ENCODE results near the gene INTS12. TPM values are rescaled to one million over a fixed set of nuclear protein-coding genes. Genes with fewer than 3 reads are reported as not detected.
A peak's percentile ranks its signal among the peaks of the same experiment; 100 is the strongest.

The INTS12 gene
- total and polyA plus RNA-seq, 12 donors: 4.3 to 30.8 (median 16.5) TPM

DNA sequence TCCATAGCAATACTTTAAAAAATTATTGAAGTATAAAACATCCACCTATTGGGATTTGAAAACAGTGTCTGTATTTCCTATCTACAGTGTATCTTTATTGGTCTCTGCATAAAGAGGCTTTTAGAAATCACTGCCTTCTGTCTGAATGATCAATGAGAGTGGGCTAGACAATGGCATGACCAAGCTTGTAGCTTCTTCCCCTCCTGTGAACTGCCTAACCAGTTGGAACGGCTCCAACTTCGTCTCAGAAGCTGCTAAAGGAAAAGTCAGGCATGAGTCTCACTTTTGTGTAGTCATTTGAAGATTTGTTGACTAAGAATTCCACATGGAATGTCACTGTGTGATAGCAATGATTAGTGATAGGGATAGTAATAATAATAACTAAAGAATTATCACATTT, 64.2 kb downstream of the INTS12 start:
- DNase-seq: no peak
- intact Hi-C loops (cut with DNase I): no loop called here
- TF ChIP-seq POLR2A (IDR thresholded peaks at IDR 0.05): no peak
- TF ChIP-seq, protein P1, sequence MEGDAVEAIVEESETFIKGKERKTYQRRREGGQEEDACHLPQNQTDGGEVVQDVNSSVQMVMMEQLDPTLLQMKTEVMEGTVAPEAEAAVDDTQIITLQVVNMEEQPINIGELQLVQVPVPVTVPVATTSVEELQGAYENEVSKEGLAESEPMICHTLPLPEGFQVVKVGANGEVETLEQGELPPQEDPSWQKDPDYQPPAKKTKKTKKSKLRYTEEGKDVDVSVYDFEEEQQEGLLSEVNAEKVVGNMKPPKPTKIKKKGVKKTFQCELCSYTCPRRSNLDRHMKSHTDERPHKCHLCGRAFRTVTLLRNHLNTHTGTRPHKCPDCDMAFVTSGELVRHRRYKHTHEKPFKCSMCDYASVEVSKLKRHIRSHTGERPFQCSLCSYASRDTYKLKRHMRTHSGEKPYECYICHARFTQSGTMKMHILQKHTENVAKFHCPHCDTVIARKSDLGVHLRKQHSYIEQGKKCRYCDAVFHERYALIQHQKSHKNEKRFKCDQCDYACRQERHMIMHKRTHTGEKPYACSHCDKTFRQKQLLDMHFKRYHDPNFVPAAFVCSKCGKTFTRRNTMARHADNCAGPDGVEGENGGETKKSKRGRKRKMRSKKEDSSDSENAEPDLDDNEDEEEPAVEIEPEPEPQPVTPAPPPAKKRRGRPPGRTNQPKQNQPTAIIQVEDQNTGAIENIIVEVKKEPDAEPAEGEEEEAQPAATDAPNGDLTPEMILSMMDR (IDR thresholded peaks at IDR 0.05): no peak
- WGBS, 4 donors: 35 to 60% (median 43%) methylated on average over 2 of the region's 2 CpGs
- Histone ChIP-seq H3K4me3 (no peak overlapping the region), H3K27me3 (no peaks in the 10 kb centered on the region), H3K4me1 (replicated peaks in 1 of 2) (no peaks in the 10 kb centered on the region), H3K36me3 (replicated peaks in 1 of 2) (no peaks in the 10 kb centered on the region), H3K9me3 (replicated peaks in 1 of 3) (no peaks in the 10 kb centered on the region), H3K27ac (no peak overlapping the region)

GRCh38 chr4:105641845-105642244, 66.6 kb downstream of the INTS12 start:
- no peaks in the 10 kb centered on the region for H3K27me3 ChIP-seq
- TF ChIP-seq, protein P1 (IDR thresholded peaks at IDR 0.05): no peak
- TF ChIP-seq POLR2A (IDR thresholded peaks at IDR 0.05): no peak
- H3K4me1 ChIP-seq (replicated peaks in 1 of 2): peaks cover 0 to 7% of the 10 kb centered on the region in 2 donors
- no peaks in the 10 kb centered on the region for H3K9me3 ChIP-seq (replicated peaks in 1 of 3)
- H3K4me3 ChIP-seq: no peak overlapping the region
- H3K27ac ChIP-seq: no peak overlapping the region
- H3K36me3 ChIP-seq (replicated peaks in 1 of 2): no peaks in the 10 kb centered on the region
- intact Hi-C loops (cut with DNase I): no loop called here
- 57 to 72% (median 63%) methylated on average over 4 of the region's 4 CpGs for WGBS, 4 donors
- DNase-seq: no peak

DNA sequence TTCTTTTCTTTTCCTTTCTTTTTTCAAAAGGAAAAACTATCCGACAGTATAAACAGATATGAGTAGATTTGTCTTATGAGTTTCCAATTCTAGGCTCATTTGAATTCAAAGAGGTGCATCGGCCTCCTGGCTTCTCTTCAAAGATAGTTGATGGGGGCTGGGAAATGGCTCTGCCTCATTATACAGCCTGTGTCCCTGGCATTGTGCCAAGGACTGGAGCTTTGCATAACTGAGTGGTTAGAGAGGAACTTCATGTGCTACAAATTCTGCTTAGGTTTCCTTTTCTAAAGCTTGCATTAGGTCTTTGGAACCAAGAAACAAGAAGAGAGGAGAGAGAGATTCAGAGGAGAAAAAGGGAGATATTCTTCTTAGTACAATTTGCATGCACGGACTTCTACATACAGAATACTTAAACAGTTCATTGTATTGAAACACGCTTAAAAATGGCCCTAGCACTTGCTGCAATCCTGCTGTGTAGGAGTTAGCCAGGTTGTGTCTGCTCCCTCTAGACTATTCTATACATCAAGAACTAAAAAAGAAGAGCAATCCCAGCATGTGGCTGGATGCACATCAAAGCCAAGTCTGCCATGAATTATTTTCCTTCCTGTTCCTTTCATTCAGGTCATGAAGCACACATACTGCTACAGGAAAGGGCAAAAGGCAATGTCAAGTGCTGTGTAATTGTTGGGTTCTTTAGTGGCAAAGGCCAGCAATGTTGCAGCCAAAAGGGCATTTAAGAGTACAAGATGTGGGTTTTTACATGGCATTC, 70.9 kb downstream of the INTS12 start:
- no peak overlapping the region for H3K27ac ChIP-seq
- H3K4me1 ChIP-seq (replicated peaks in 1 of 2): peaks cover 0 to 7% of the 10 kb centered on the region in 2 donors
- peak; percentile 59 to 82 (median 73) for DNase-seq
- WGBS, 4 donors: 41 to 50% (median 46%) methylated on average over 4 of the region's 4 CpGs
- H3K4me3 ChIP-seq: no peak overlapping the region
- intact Hi-C loops (cut with DNase I): no loop called here
- H3K36me3 ChIP-seq (replicated peaks in 1 of 2): no peaks in the 10 kb centered on the region
- H3K9me3 ChIP-seq (replicated peaks in 1 of 3): no peaks in the 10 kb centered on the region
- H3K27me3 ChIP-seq: no peaks in the 10 kb centered on the region
- no peak for TF ChIP-seq POLR2A (IDR thresholded peaks at IDR 0.05)
- TF ChIP-seq, protein P1 (IDR thresholded peaks at IDR 0.05): no peak

- DNase-seq: no peak
- Histone ChIP-seq H3K27me3 (no peaks in the 10 kb centered on the region), H3K9me3 (replicated peaks in 1 of 3) (no peaks in the 10 kb centered on the region), H3K36me3 (replicated peaks in 1 of 2) (no peaks in the 10 kb centered on the region), H3K4me3 (no peak overlapping the region), H3K27ac (no peak overlapping the region), H3K4me1 (replicated peaks in 1 of 2) (peaks cover 0 to 7% of the 10 kb centered on the region in 2 donors)
- WGBS, 4 donors: 26 to 42% (median 31%) methylated on average over 1 of the region's 1 CpG
- intact Hi-C loops (cut with DNase I): no loop called here
- TF ChIP-seq POLR2A (IDR thresholded peaks at IDR 0.05): no peak
- TF ChIP-seq, protein P1 (IDR thresholded peaks at IDR 0.05): no peak
These were observed 73.9 kb downstream of the INTS12 start for GRCh38 chr4:105634402-105635080.

Measured in adrenal gland (tissue), 12 donors.